Bronchial epithelial cell (primary cell): Measurements from ENCODE around the gene OGFOD3. TPM values are rescaled to one million over a fixed set of nuclear protein-coding genes. Genes with fewer than 3 reads are reported as not detected.
"Not testable (repeated sequence)": the region's sequence is repeated elsewhere in the genome, so short reads cannot be mapped to it uniquely, and the experiment has no call there.

ENCODE experiments used
- DNase-seq: peaks from one replicate; pipeline ENCODE4 v3.0.0-alpha.2; 2010; ENCODE audit warnings: low read depth
- FAIRE-seq: peaks from 2 replicates; lab custom pipeline; 2011; peaks lifted over from hg19 to GRCh38; lab: Jason Lieb, UNC
- H3K27me3 ChIP-seq: 2 replicates; pipeline ENCODE4 v1.5.1; 2011; ENCODE audit warnings: low read length; ENCODE audit not compliant: control insufficient read depth, insufficient read depth
- H3K36me3 ChIP-seq: 2 replicates; pipeline ENCODE4 v1.5.1; 2011; ENCODE audit warnings: low read length; ENCODE audit not compliant: control insufficient read depth, insufficient read depth
- H3K4me3 ChIP-seq: 2 replicates; pipeline ENCODE4 v1.5.1; 2011; ENCODE audit warnings: mild to moderate bottlenecking, low read depth, low read length, control low read depth
- total RNA-seq: library from RNA; depleted of rRNA; stranded (reverse); fragments of >200 nt; gene quantifications from 2 replicates; pipeline ENCODE4 v1.2.1, GENCODE V29; 2014
- TF ChIP-seq, protein P1 (sequence below): IDR thresholded peaks from 2 replicates; pipeline ENCODE4 v1.5.1; 2011; ENCODE audit warnings: mild to moderate bottlenecking, moderate library complexity, low read length, control low read depth, inconsistent platforms; ENCODE audit not compliant: insufficient read depth, severe bottlenecking

The OGFOD3 gene
- total RNA-seq, 1 donor from 2014 or later, result 25.0 TPM

DNA sequence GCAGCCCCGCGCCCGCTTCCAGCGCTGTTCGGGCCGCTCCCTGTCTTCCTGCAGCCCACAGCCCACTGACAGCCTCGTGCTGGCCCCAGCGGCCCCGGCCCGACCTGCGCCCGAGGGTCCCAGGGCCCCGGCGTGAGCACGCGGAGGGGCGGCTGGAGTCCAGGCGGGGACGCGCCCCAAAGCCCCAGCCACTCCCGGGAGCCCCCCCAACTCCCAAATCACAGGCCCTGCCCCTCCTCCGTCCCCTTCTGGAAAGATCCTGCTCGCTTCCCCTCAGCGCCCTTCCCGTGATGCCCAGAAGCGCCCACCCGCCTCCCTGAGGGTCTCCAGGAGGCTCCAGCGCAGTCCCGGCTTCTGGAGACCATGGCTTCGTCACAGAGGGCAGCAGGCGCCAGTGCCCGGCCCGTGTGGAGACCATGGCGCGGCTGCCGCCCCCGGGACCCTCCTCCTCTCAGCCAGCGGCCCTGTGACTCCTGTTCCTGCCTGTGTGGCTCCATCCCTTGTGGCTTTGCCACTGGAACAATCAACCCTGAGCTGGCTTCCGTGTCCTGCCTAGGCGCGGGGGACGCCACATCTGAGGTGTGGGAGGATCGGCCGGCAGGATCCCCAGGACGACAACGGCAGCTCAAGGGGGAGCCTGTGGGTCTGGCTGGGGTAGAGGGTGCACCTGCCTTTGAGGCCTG lies 42.9 kb downstream of the OGFOD3 start:
- H3K36me3 ChIP-seq, result no peaks in the 10 kb centered on the region
- FAIRE-seq, result no peak
- DNase-seq, result no peak
- TF ChIP-seq, protein P1, sequence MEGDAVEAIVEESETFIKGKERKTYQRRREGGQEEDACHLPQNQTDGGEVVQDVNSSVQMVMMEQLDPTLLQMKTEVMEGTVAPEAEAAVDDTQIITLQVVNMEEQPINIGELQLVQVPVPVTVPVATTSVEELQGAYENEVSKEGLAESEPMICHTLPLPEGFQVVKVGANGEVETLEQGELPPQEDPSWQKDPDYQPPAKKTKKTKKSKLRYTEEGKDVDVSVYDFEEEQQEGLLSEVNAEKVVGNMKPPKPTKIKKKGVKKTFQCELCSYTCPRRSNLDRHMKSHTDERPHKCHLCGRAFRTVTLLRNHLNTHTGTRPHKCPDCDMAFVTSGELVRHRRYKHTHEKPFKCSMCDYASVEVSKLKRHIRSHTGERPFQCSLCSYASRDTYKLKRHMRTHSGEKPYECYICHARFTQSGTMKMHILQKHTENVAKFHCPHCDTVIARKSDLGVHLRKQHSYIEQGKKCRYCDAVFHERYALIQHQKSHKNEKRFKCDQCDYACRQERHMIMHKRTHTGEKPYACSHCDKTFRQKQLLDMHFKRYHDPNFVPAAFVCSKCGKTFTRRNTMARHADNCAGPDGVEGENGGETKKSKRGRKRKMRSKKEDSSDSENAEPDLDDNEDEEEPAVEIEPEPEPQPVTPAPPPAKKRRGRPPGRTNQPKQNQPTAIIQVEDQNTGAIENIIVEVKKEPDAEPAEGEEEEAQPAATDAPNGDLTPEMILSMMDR, result no peak
- H3K27me3 ChIP-seq, result peaks cover 33% of the 10 kb centered on the region
- H3K4me3 ChIP-seq, result no peak overlapping the region

DNA sequence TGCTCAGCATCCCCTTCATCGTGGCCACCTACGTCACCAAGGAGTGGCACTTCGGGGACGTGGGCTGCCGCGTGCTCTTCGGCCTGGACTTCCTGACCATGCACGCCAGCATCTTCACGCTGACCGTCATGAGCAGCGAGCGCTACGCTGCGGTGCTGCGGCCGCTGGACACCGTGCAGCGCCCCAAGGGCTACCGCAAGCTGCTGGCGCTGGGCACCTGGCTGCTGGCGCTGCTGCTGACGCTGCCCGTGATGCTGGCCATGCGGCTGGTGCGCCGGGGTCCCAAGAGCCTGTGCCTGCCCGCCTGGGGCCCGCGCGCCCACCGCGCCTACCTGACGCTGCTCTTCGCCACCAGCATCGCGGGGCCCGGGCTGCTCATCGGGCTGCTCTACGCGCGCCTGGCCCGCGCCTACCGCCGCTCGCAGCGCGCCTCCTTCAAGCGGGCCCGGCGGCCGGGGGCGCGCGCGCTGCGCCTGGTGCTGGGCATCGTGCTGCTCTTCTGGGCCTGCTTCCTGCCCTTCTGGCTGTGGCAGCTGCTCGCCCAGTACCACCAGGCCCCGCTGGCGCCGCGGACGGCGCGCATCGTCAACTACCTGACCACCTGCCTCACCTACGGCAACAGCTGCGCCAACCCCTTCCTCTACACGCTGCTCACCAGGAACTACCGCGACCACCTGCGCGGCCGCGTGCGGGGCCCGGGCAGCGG lies 43.6 kb downstream of the OGFOD3 start:
- DNase-seq, result no peak
- Histone ChIP-seq H3K4me3 (no peak overlapping the region), H3K27me3 (peaks cover 32% of the 10 kb centered on the region), H3K36me3 (no peaks in the 10 kb centered on the region)
- no peak for FAIRE-seq
- TF ChIP-seq, protein P1, result no peak

DNA sequence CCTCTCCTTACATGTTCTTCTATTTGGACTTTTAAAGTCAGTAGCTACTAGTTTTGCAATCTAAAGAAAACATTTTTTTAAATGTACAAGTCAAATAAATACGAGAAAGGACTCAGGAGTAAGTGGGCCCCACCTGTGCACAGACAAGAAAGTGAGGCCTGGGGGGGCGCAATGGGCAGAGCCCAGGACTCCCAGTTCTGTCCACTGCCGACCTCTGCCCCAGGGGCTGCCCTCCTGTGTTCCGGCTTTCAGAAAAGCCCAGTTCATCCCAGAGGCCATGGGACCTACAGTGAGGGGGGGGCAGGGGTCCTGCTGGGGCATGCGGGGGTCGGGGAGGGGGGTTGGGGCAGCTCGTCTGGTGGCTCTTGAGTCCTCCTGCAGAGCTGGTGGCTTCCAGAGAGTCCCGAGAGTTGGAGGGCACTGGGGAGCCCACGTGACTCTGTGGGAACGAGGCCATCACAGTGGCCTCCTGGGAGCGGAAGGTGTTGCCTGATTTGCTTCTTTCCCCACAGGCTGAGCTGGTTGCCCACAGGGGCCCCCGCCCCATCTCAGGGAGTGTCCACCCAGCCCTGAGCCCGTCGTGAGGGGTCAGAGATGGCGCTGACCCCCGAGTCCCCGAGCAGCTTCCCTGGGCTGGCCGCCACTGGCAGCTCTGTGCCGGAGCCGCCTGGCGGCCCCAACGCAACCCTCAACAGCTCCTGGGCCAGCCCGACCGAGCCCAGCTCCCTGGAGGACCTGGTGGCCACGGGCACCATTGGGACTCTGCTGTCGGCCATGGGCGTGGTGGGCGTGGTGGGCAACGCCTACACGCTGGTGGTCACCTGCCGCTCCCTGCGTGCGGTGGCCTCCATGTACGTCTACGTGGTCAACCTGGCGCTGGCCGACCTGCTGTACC lies 44.4 kb downstream of the OGFOD3 start:
- TF ChIP-seq, protein P1, result no peak

DNA sequence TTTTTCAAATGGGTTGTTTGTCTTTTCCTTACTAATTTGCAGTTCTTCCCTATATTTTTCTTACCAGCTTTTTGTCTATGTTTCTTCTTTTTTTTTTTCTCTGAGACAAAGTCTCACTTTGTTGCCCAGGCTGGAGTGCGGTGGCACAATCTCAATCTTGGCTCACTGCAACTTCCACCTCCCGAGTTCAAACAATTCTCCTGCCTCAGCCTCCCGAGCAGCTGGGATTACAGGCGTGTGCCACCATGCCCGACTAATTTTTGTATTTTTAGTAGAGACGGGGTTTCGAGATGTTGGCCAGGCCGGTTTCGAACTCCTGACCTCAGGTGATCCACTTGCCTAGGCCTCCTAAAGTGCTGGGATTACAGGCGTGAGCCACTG lies 45.3 kb downstream of the OGFOD3 start:
- FAIRE-seq, H3K36me3 ChIP-seq, H3K4me3 ChIP-seq, DNase-seq: not testable (repeated sequence)
- H3K27me3 ChIP-seq, result peaks cover 32% of the 10 kb centered on the region

More for the DNA sequence above, 44.4 kb downstream of the OGFOD3 start:
- FAIRE-seq (no peak), DNase-seq (no peak)
- no peak overlapping the region for H3K4me3 ChIP-seq
- no peaks in the 10 kb centered on the region for H3K36me3 ChIP-seq
- H3K27me3 ChIP-seq, result peaks cover 31% of the 10 kb centered on the region

DNA sequence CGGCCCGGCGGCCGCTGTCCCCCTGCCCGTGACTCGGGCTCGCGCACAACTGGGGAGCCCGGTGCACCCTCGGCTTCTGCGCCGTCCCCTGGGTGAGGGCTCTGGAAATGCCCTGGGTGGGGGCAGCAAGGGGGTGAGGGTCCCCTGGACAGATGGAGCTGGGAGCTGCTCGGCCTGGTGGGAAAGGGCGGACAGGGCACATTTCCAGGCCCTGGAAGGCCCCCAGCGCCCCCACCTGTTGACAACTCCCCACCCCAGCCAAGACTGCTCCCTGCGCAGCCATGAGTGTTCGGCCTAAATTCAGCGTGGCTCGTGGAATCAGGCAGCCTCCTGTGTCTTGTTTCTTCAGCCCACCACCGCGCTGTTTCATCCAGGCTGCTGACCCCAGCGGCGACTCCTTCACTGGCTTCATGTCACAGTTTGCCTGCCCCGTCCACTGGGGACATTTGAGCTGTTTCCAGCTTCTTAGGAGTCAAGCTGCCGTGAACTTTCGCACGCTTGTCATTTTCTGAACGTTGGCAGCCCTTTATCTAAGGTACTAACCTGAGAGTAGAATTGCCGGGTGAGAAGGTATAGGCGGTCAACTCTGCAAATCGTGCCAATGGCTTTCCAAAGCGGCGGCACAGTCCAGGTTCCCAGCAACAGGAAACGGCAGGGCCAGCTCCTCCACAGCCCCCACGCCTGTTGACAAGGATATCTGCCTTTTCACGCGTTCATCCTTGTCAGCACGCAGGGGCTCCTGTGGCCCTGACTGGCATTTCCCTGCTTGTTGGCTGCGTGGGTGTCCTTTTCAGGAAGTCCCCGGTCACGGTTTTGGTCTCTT lies 45.9 kb downstream of the OGFOD3 start:
- FAIRE-seq (no peak), DNase-seq (no peak)
- no peaks in the 10 kb centered on the region for H3K36me3 ChIP-seq
- no peak overlapping the region for H3K4me3 ChIP-seq
- H3K27me3 ChIP-seq, result peaks cover 31% of the 10 kb centered on the region
- TF ChIP-seq, protein P1, result no peak
